RCC 7860 (cell line): ENCODE results near the gene ATAD3A.
"Not testable (repeated sequence)": the region's sequence is repeated elsewhere in the genome, so short reads cannot be mapped to it uniquely, and the experiment has no call there.

Experiments used
- DNase-seq: peaks from one replicate; pipeline ENCODE4 v3.0.0-alpha.2; 2015; ENCODE audit warnings: low spot score
- FAIRE-seq: peaks from 2 replicates; lab custom pipeline; 2012; peaks lifted over from hg19 to GRCh38; lab: Jason Lieb, UNC

Gene ATAD3A

DNA sequence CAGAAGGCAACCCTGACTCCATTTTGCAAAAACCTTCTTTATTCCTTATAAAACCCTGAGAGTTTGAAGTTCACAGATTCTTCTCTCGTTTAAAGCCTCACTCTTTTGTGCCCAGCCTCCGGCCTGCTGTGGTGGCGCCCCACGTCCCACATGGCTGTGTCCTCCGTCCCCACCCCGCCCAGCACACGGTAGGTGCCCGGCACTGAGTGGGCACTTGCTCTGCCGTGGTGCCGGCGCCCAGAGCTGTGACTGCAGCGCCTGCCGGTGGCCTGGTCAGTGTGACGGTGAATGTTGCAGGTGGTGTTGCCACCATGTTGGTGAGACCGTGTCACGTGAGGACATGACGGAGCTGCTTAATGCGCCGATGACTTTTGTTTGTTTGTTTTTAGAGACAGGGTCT lies 9.4 kb downstream of the ATAD3A start:
- DNase-seq = no peak
- no peak for FAIRE-seq

DNA sequence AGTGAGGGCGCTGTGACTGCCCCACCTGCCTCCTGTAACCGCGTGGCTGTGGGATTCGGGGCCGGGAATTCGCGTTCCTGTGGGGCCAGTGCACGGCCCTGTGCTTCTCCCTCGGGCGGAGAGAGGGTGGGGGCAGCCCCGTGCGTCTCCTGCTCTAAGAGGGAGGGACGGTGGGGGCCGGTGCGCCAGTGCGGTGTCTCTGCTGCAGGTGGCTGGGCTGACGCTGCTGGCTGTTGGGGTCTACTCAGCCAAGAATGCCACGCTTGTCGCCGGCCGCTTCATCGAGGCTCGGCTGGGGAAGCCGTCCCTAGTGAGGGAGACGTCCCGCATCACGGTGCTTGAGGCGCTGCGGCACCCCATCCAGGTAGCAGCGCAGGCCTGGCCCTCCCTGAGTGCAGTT lies 10.6 kb downstream of the ATAD3A start:
- FAIRE-seq, DNase-seq: not testable (repeated sequence)

DNA sequence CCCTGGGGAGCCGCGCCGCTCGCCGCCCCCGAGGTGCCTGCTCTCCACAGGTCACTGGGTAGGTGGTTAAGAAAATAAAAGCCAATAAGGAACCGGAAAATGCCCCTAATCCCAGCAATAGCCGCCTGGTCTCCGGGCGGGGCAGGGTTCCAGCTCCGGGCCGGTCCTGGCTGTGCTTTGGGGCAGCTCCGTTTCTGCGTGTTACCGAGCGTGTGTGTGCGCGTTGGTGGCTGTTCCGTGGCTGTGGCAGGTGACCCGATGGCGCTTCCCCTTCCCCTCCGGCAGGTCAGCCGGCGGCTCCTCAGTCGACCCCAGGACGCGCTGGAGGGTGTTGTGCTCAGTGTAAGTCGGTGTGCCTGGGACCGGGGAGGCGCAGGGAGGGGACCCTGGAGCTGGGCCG lies 11.3 kb downstream of the ATAD3A start:
- not testable (repeated sequence) for FAIRE-seq, DNase-seq

DNA sequence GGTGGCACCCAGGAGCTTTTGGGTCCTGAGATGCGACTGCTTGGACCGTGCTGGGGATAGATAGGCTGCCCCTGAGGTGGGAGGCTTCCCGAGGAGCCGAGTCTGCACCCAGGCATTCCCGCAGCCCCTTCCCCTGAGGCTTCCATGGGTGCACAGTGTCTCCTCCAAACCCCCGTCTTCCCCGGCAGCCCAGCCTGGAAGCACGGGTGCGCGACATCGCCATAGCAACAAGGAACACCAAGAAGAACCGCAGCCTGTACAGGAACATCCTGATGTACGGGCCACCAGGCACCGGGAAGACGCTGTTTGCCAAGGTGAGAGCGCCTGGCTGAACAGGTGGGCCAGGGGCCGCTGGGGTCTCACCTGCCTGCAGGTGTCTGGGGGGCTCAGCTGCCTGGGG lies 11.7 kb downstream of the ATAD3A start:
- not testable (repeated sequence) for FAIRE-seq, DNase-seq

DNA sequence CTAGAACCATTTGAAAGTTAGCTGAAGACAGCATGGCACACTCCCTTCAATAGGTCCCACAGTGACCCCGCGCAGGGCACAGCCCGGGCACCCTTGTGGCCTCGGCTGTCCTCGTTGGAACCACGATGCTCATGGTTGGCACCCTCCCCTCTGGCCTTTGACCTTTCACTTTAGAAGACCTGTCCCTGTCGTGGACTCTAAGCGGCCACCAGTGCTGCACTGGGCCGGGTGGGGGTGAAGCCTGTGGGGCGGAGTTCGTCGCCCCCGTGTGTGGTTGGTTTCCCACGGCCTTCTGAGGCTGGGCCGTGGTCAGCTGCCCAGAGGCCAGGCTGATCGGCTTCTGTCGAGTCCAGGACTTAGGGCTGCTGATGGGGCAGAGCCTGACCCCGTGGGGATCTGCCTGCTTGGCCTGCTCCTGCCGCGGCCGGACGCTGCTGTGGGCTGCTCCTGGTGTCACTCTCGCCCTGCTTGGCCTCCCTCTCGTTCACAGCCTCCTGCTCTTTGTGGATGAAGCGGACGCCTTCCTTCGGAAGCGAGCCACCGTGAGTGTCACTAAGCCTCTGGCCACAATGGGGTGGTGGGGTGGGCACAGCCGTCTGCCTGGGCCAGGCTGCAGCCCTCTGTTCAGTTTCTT lies 12.9 kb downstream of the ATAD3A start:
- DNase-seq, FAIRE-seq: not testable (repeated sequence)

DNA sequence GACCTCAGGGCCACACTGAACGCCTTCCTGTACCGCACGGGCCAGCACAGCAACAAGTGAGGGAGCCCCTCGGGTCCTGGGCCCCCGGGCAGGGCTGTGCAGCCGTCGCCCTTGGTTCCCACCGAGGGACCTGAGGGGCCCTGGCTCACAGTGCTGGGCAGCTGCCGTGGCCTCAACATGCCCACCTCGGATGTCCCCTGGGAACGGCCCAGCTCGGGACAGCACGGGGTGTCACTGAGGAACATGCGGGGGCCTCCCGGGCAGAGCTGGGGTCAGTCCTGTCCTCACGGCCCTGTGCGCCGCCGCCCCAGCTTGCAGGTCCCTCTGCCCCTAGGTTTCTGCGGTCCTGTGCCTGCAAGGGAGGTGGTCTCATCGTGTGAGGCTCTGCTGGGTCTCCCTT lies 14.5 kb downstream of the ATAD3A start:
- not testable (repeated sequence) for FAIRE-seq, DNase-seq

DNA sequence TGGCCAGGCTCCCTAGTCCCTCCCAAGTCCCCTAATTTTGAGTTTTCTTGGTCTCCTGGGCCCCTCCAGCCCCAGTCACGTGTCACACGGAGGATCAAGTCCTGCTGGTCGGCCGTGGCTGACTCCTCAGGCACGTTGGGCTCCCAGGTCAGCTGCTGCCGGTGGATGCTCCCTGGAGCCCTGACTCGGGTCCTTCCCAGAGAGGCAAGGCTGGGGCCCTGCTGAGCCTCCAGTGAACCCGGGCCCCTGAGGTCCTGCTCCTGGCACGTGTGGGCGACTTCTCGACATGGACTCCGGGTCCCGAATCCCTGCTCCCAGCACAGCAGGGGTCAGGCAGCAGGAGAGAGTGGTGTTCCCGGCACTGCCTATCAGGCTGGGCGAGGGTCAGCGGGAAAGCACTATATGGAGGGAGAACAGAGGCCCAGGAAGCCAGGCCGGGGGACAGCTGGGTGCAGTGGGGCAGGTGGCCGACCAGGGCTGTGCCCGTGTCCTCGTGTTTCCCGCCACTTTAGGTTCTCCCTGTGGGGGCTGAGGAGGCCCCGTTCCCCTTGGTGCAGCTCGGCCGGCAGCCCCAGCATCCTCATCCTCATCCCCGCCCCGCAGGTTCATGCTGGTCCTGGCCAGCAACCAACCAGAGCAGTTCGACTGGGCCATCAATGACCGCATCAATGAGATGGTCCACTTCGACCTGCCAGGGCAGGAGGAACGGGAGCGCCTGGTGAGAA lies 15.3 kb downstream of the ATAD3A start:
- FAIRE-seq (no peak), DNase-seq (no peak)

DNA sequence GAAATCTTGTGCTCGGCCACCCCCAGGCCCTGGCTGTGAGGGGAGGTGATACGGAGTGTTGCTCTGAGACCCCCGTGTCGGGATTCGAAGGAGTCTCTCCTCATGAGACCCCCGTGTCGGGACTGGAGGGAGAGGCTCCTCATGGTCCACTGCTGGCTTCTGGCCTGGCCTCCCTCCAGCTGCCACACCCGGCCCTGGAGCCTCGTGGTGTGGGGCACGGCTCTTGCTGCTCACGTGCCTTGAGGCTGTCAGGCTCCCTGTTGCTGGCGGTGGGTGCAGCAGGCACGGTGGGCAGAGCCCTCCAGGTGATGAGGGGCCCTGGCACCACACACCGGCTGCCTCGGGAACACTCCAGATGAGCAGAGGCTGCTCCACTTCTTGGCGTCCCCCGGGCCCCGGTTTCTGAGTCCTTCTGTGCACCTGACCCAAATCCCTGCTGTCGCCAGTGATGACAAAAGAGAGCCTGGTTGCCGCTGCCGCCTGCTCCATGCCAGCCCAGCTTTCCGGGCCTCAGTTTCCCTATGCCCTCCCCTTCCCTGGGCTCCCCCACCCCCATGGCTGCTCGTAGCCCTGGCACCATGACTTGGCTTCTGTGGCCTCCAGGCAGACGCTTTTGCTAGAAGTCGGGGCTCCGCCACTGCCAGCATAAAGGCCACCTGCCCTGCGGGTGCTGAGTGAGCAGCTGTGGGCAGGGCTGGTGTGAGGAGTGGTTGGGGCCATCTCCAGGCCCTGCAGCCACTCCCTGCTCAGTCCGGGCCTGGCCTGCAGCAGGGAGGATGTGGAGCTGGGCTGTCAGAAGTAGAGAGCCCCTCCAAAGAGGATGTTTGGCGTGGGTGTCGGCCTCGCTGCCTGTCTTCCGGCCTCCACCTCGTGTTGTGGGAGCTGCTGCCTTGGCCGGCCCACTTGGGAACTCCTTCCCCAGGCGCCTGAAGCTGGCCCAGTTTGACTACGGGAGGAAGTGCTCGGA lies 16.6 kb downstream of the ATAD3A start:
- DNase-seq (no peak), FAIRE-seq (no peak)

DNA sequence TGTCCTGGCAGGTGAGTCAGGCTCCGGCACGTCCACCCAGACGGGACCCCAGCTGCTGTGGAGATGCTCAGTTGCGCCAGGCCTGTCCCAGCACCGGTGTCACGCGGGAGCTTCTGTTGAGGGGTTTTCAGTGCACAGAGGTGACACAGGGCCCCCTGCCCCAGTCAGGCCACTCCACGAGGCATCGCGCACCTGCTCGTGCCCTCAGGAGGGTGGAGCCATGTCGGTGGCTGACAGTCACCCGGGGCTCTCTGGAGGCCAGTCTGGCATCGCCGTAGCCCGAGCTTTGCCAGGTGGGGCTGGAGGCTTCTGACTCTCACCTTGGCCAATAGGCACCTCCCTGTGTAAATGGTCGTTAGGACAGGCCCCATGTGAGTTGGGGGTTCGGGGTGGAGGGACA lies 17.4 kb downstream of the ATAD3A start:
- DNase-seq = no peak
- no peak for FAIRE-seq

DNA sequence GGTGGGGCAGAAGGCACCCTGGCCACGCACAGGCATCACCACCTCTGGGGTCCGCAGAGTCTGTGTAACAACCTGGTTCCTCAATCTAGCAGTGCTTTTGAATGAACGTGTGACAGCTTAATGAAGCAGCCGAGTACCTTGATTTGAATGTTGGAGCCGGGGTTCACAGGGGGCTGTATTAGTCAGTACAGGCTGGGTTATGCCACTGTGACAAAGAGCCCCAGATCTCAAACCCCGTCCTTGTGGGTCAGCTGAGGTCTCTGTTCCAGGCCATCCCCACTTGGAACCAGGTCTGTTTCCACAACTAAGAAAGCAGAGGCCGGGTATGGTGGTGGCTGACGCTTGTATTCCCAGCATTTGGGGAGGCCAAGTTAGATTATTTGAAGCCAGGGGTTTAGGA lies 18.0 kb downstream of the ATAD3A start:
- FAIRE-seq (no peak), DNase-seq (no peak)

DNA sequence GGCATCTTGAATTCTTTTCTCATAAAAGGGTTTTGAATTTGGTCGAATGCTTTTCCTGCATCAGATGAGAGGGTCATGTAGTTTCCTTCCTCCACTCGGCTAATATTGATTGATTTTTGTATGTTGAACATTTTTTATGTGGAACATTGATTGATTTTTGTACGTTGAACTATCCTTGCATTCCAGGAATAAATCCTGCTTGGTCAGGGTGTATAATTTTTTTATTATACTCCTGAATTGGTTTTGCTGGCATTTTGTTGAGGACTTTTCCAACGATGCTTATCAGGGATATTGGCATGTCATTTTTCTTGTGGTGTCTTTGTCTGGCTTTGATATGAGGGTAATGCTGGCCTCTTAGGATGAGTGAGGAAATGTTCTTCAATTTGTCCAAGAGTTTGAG lies 20.0 kb downstream of the ATAD3A start:
- DNase-seq = no peak
- FAIRE-seq = no peak

DNA sequence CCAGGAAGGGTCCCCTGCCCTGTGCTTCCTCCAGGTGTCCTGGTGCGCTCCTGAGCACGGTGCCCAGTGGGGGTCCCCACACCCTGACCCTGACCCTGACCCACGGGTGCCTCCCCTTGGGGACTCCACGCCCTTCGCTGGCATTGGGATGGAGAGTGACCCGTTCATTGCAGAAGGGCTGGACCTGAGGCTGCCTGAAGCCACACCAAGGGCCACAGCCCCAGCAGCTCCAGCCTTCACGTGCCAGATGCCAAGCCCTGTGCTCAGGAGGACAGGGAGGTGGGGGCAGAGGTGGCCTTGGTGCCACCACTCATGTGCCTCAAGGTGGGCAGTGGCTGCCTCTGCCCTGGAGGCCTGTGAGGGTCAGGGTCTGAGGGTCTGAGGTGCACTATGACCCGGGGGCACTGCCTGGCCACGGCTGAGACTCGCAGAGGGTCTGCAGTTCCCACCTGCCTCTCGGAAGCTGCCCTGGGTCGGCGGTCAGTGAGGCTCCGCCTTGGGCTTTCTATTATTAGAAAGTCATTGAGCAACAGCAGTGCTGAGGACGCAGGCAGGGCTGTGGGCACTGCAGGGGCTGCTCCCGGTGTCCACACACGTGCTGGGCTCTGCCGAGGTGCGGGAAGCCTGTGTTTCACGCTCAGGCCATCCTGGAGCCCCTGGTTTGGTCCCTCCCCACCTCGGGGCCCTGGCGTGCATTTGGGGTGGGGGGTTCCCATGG lies 21.4 kb downstream of the ATAD3A start:
- not testable (repeated sequence) for DNase-seq, FAIRE-seq

DNA sequence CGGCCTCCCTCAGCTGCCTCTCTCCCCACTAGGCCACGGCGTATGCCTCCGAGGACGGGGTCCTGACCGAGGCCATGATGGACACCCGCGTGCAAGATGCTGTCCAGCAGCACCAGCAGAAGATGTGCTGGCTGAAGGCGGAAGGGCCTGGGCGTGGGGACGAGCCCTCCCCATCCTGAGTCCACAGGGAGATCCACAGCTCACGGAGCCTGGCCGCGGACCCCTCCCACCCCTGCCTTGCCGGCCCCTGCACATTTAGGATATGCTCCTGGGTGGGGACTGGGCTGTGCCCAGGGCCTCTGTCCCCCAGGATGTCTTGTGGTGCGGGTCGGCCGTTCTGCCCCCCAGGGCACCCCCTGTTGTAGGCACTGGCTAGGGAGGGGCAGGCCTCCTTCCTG lies 21.9 kb downstream of the ATAD3A start:
- FAIRE-seq, DNase-seq: not testable (repeated sequence)

DNA sequence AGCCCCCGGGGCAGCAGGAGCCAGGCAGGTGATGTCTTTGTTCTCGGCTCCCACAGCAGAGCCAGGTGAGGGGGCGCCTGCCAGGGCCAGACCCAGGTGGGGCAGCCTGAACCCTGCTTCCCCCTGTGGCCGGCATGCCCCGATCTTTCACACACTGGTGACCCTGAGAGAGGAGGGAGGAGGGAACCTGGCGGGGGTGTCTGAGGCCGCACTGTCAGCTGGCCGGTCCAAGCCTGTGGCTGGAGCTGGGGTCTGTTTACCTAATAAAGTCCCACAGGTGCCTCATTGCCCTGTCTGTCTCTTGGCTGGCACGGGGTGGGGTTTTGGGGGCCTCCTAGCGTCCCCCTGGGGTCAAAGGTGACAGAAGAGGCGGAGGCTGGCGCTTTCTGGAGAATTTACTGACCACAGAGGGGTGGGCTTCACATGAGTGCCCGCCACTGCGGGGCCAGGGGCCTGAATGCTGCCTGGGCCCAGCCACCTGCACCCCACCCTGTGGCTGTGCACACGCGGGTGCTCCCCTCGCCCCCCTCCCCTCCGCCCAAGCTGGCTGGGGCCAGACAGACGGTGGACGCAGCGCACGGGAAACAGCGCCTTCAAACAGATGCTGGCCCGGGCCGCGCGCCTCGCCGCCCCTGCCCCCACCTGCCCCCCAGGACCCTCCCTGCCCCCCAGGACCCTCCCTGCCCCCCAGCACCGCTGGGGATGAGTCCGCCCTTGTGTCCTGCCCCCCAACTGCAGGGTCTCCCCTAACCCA lies 22.6 kb downstream of the ATAD3A start:
- FAIRE-seq = no peak
- no peak for DNase-seq

DNA sequence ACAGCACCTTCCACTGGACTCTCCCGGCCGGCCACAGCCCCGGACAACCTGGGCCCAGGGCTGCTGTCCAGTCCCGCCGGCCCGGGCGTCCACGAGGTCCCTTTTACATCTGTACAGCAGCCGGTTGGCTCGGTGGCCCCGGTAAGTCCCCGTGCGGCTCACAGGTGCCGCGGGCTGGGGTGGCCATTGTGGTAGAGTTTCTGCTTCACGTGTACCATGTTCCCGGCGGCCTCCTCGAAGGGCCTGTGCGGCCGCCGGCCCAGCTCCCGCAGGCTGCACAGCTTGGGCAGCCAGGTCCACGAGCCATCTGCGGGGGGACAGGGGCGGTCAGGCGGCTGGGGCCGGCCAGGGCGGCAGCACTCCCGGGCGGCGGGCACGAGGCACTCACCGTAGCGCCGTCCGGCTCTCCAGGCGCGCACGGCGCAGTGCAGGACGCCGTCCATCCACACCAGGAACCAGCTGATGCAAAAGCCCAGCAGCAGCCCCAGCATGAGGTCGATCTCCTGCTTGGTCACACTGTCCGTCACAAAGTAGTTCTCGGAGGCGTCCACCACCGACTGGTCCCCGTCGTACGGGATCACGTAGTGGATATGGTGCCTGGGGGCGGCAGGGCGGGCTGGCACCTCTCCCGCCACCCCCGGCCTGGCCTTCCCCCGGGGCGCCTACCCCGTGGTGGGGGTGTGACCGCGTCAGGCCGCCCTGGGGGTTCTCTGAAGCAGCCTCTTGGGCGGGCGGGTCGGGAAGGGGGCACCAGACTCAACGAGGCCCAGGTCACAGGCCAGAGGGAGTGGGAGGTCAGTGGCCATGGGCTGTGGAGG lies 23.4 kb downstream of the ATAD3A start:
- no peak for DNase-seq

DNA sequence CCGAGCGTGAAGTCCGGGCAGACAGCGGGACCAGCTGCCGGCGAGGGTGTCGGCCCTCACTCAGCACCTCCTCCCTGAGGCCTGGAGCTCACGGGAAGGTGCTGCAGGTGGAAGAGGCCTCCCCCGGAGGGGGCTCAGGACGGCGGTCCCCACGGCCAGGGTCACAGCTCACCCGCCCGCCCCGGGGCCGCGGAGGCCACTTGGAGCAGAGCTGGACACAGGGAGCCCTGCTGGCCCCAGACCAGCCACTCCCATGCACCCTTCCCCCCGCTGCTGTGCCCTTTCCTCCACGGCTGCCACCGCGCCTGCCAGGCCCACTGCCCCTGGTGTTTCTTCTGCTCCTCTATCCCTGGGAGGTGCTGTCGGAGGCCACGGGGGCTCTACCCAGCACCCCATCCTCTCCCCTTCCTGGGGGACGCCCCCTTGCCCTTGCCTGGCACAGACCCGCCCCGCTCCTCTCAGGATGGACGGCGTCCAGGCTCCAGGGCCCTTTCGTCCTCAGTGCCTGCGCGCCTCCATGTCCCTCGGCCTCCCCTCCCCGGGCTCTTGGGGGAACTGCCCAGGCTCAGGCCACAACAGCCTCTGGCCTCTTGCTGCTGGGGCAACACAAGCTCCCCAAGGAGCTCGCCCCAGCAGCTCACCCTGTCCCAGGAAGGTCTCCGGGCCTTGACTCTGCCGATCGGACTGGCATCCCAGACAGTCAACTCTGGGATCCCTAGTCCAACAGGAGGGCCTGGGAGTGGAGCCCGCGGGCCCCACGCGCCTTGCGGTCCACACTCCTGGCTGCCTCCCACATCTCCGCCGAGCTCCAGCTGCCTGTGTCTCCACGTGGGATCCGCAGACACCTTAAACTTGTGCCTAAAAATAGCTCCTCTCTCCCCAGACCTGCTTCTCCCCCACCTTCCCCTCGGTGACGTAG lies 24.3 kb downstream of the ATAD3A start:
- DNase-seq (no peak), FAIRE-seq (no peak)

More for the DNA sequence above, 23.4 kb downstream of the ATAD3A start:
- FAIRE-seq = no peak

DNA sequence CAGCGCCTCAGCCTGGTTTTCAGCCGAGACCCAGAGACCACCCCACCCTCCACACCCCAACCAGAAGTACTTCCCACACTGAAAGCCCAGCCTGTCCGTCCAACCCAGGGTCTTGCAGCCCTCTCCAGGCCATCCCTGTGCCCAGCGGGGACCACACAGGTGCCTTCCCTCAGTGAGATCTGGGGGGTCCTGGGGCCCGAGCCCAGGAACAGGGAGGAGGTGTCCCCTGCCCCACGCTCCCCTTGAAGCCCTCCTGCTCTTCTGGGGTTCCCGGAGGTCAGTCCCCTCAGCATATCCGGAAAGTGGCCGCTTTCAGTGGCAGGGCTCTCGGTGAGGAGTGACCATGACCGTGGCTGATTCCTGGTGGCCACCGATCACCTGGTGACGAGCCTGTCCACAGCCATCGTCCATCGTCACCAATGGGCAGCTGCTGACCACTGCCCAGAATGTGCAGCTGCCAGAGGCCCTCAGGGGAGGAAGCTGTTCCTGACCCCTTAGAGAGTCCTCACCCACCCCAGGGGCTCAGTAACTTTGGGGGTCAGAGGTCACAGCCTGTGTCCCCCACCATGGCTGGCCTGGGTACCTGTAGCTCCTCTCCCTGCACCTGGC lies 25.1 kb downstream of the ATAD3A start:
- FAIRE-seq (no peak), DNase-seq (no peak)
